ENCODE results near the gene JAGN1. TPM values are rescaled to one million over a fixed set of nuclear protein-coding genes. Genes with fewer than 3 reads are reported as not detected.

The JAGN1 gene
- total and polyA plus RNA-seq, 2 of the 8 experiments (the other 6 are each of a cell fraction or from before 2014, with no cell fraction given): 26.9 to 51.6 TPM

- TF ChIP-seq ATF2 (IDR thresholded peaks at IDR 0.05; ENCODE audit: low read length) (no peak), TAF7 (optimal IDR thresholded peaks at IDR 0.05; ENCODE audit: borderline replicate concordance, low read depth, low read length) (no peak), KDM4A (IDR thresholded peaks at IDR 0.05; ENCODE audit: low read depth, low read length, severe bottlenecking) (no peak), CHD1 (IDR thresholded peaks at IDR 0.05; ENCODE audit: low read depth, low read length) (no peak), POLR2AphosphoS5 (IDR thresholded peaks at IDR 0.05; ENCODE audit: low read depth, low read length) (no peak)
These were observed 51.8 kb downstream of the JAGN1 start (continued) for GRCh38 chr3:9942164-9942563.
